MCF 10A (cell line): ENCODE results near the gene LYPLA2. TPM values are rescaled to one million over a fixed set of nuclear protein-coding genes. Genes with fewer than 3 reads are reported as not detected.
"Not testable (repeated sequence)": the region's sequence is repeated elsewhere in the genome, so short reads cannot be mapped to it uniquely, and the experiment has no call there.

Source experiments
- BruUV-seq: library from RNA; stranded (reverse); fragments of 400-500 nt; replicated peaks from 2 replicates; lab custom pipeline; 2021; lab: Mats Ljungman, UMichigan
- CTCF ChIA-PET: fragments of 300-600 bp; sonication (Branson Sonifier 250); formaldehyde crosslinking; extraction: SDS; loops from one replicate; lab custom pipeline; 2021; ENCODE audit warnings: antibody characterized with exemption, inconsistent platforms; lab: Yijun Ruan, JAX
- POLR2A ChIA-PET: fragments of 300-600, 350-650 bp; sonication (Branson Sonifier 250); formaldehyde crosslinking; extraction: SDS; loops from one replicate; lab custom pipeline; 2020; ENCODE audit warnings: antibody characterized with exemption, inconsistent platforms; lab: Yijun Ruan, JAX
- DNase-seq: peaks from one replicate; pipeline ENCODE4 v3.0.0-alpha.2; 2018; ENCODE audit not compliant: unreplicated experiment
- H3K27ac Mint-ChIP-seq: one replicate; pipeline ENCODE4 v1.8.0; 2022; ENCODE audit warnings: mild to moderate bottlenecking, low read depth, mixed read lengths; ENCODE audit not compliant: unreplicated experiment
- H3K27me3 Mint-ChIP-seq: one replicate; pipeline ENCODE4 v1.8.0; 2022; ENCODE audit warnings: mixed read lengths; ENCODE audit not compliant: insufficient read depth, unreplicated experiment
- H3K36me3 Mint-ChIP-seq: one replicate; pipeline ENCODE4 v1.8.0; 2022; ENCODE audit warnings: mild to moderate bottlenecking, moderate library complexity, mixed read lengths; ENCODE audit not compliant: insufficient read depth, unreplicated experiment
- H3K4me1 Mint-ChIP-seq: one replicate; pipeline ENCODE4 v1.8.0; 2022; ENCODE audit warnings: mixed read lengths; ENCODE audit not compliant: insufficient read depth, unreplicated experiment
- H3K4me3 Mint-ChIP-seq: one replicate; pipeline ENCODE4 v1.8.0; 2022; ENCODE audit warnings: mild to moderate bottlenecking, moderate library complexity, mixed read lengths; ENCODE audit not compliant: unreplicated experiment
- H3K9me3 Mint-ChIP-seq: one replicate; pipeline ENCODE4 v1.8.0; 2022; ENCODE audit warnings: mixed read lengths; ENCODE audit not compliant: unreplicated experiment
- intact Hi-C: fragments of 100-400 bp; cut with micrococcal nuclease; formaldehyde crosslinking; loops from 2 replicates; pipeline ENCODE4 v1.14.1; 2022
- total RNA-seq: library from RNA; stranded (reverse); gene quantifications from 2 replicates; pipeline ENCODE4 v1.2.3, GENCODE V29; 2022
- TF ChIP-seq, protein P1 (sequence below): fragments of 200-600 bp; IDR thresholded peaks from one replicate; pipeline ENCODE4 v1.8.0; 2022; ENCODE audit warnings: antibody characterized with exemption, mild to moderate bottlenecking; ENCODE audit not compliant: unreplicated experiment

The LYPLA2 gene
- total RNA-seq, 1 experiment from 2014 or later: 35.7 TPM

DNA sequence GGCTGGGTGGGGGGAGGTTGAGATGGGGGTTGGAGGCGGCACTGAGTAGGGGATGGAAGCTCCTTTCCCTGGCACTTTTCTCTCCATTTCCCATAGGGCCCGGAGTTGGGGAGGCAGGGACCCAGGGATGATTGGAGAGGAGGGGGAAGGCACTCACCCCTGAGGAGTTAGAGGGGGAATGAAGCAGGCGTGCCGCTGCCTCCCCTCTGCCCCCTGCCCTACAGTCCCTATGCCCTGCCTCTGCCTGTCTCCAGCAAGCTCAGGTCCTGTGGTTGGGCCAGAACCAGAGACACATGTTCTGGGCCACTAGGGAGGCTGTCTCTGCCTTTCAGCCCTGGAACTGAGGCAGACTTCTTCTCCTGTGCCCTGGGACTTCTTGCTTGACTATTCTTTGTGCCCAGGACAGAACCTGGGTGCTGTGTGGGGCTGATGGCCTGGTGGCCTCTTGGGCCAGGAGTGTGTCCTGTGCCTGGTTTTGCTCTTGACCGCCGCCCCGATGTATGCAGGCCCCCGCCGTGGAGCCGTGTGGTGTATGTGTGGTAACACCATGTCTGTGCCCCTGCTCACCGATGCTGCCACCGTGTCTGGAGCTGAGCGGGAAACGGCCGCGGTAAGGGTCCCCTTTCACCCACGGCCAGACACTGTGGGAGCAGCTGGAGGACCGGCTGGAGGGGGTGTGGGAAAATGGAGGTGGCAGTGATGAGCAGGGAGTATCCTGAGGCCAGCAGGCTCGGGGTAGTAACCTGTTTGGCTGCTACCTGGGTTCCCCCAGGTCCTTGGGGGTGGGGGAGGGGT, 1.4 kb downstream of the LYPLA2 start:
- intact Hi-C loops: no loop called here
- DNase-seq: no peak
- Mint-ChIP-seq H3K36me3 (peaks cover 74% of the 10 kb centered on the region), H3K27me3 (no peaks in the 10 kb centered on the region), H3K27ac (peak overlapping the region; percentile 94), H3K4me1 (peaks cover 23% of the 10 kb centered on the region), H3K4me3 (peak overlapping the region; percentile 100), H3K9me3 (no peaks in the 10 kb centered on the region)
- TF ChIP-seq, protein P1, sequence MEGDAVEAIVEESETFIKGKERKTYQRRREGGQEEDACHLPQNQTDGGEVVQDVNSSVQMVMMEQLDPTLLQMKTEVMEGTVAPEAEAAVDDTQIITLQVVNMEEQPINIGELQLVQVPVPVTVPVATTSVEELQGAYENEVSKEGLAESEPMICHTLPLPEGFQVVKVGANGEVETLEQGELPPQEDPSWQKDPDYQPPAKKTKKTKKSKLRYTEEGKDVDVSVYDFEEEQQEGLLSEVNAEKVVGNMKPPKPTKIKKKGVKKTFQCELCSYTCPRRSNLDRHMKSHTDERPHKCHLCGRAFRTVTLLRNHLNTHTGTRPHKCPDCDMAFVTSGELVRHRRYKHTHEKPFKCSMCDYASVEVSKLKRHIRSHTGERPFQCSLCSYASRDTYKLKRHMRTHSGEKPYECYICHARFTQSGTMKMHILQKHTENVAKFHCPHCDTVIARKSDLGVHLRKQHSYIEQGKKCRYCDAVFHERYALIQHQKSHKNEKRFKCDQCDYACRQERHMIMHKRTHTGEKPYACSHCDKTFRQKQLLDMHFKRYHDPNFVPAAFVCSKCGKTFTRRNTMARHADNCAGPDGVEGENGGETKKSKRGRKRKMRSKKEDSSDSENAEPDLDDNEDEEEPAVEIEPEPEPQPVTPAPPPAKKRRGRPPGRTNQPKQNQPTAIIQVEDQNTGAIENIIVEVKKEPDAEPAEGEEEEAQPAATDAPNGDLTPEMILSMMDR: no peak
- CTCF ChIA-PET: interaction anchor here (0.6 to 1.7 kb wide), 5 partner anchors 9 to 124 kb away, joined by 3 to 7 read pairs (median 5); no protein-coding TSS in a partner anchor
- no TSS peak for BruUV-seq
- POLR2A ChIA-PET: interaction anchor here (0.6 to 17.8 kb wide), 14 partner anchors 8 to 420 kb away, joined by 3 to 395 read pairs (median 5); partner anchors contain the start of genes ELOA, GALE, HMGCL and PITHD1

- BruUV-seq: no TSS peak
- CTCF ChIA-PET: interaction anchor here (1.5 kb wide), 1 partner anchor 124 kb away, joined by 5 read pairs; no protein-coding TSS in a partner anchor
- peak; percentile 57 for DNase-seq
- peaks cover 74% of the 10 kb centered on the region for H3K36me3 Mint-ChIP-seq
- H3K27ac Mint-ChIP-seq: peak overlapping the region; percentile 94
- POLR2A ChIA-PET: interaction anchor here (0.6 to 17.8 kb wide), 3 partner anchors 14 to 1588 kb away, joined by 3 to 395 read pairs (median 4); partner anchors contain the start of genes PITHD1 and PNRC2
- peak overlapping the region; percentile 100 for H3K4me3 Mint-ChIP-seq
- H3K27me3 Mint-ChIP-seq: no peaks in the 10 kb centered on the region
- peaks cover 23% of the 10 kb centered on the region for H3K4me1 Mint-ChIP-seq
- TF ChIP-seq, protein P1: no peak
- intact Hi-C loops: no loop called here
- H3K9me3 Mint-ChIP-seq: no peaks in the 10 kb centered on the region
Measured at GRCh38 chr1:23793018-23793781, 2.3 kb downstream of the LYPLA2 start.

- Mint-ChIP-seq H3K27me3 (no peaks in the 10 kb centered on the region), H3K27ac (no peak overlapping the region), H3K4me1 (peaks cover 18% of the 10 kb centered on the region), H3K36me3 (peaks cover 70% of the 10 kb centered on the region), H3K9me3 (no peaks in the 10 kb centered on the region), H3K4me3 (peak overlapping the region; percentile 100)
- TF ChIP-seq, protein P1: no peak
- DNase-seq: no peak
- BruUV-seq: no TSS peak
- ChIA-PET CTCF (interaction anchor here (0.5 to 1.5 kb wide), 2 partner anchors 123 kb away, joined by 3 to 5 read pairs; no protein-coding TSS in a partner anchor), POLR2A (interaction anchor here (0.5 to 17.8 kb wide), 5 partner anchors 15 to 1589 kb away, joined by 3 to 395 read pairs (median 4); partner anchors contain the start of genes PITHD1 and PNRC2)
- intact Hi-C loops: no loop called here
Measured at GRCh38 chr1:23793861-23794731, 3.2 kb downstream of the LYPLA2 start.

DNA sequence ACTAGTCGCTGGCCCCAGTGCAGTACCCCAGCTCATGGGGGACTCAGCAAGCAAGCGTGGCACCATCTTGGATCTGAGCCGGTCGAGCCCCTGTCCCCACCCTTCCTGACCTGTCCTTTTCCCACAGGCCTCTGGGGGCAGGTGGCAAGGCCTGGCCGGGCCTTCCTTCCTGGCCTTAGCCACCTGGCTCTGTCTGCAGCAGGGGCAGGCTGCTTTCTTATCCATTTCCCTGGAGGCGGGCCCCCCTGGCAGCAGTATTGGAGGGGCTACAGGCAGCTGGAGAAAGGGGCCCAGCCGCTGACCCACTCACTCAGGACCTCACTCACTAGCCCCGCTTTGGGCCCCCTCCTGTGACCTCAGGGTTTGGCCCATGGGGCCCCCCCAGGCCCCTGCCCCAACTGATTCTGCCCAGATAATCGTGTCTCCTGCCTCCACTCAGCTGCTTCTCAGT, 3.8 kb downstream of the LYPLA2 start:
- H3K4me3 Mint-ChIP-seq, H3K9me3 Mint-ChIP-seq, H3K27me3 Mint-ChIP-seq, H3K27ac Mint-ChIP-seq, intact Hi-C loops, DNase-seq: not testable (repeated sequence)
- H3K4me1 Mint-ChIP-seq: peaks cover 14% of the 10 kb centered on the region
- CTCF ChIA-PET: interaction anchor here (0.5 kb wide), 1 partner anchor 122 kb away, joined by 3 read pairs; no protein-coding TSS in a partner anchor
- TSS peak; percentile 10 for BruUV-seq
- H3K36me3 Mint-ChIP-seq: peaks cover 73% of the 10 kb centered on the region
- POLR2A ChIA-PET: interaction anchor here (0.6 to 17.8 kb wide), 2 partner anchors 16 to 225 kb away, joined by 4 to 395 read pairs; partner anchors contain the start of gene PITHD1
